MCF 10A (cell line): ENCODE measurements around the gene STK11. TPM values are rescaled to one million over a fixed set of nuclear protein-coding genes. Genes with fewer than 3 reads are reported as not detected.
A peak's percentile ranks its signal among the peaks of the same experiment; 100 is the strongest.
"Not testable (repeated sequence)": the region's sequence is repeated elsewhere in the genome, so short reads cannot be mapped to it uniquely, and the experiment has no call there.

Source experiments
- BruUV-seq: library from RNA; stranded (reverse); fragments of 400-500 nt; replicated peaks from 2 replicates; lab custom pipeline; 2021; lab: Mats Ljungman, UMichigan
- CTCF ChIA-PET: fragments of 300-600 bp; sonication (Branson Sonifier 250); formaldehyde crosslinking; extraction: SDS; loops from one replicate; lab custom pipeline; 2021; ENCODE audit warnings: antibody characterized with exemption, inconsistent platforms; lab: Yijun Ruan, JAX
- POLR2A ChIA-PET: fragments of 300-600, 350-650 bp; sonication (Branson Sonifier 250); formaldehyde crosslinking; extraction: SDS; loops from one replicate; lab custom pipeline; 2020; ENCODE audit warnings: antibody characterized with exemption, inconsistent platforms; lab: Yijun Ruan, JAX
- DNase-seq: peaks from one replicate; pipeline ENCODE4 v3.0.0-alpha.2; 2018; ENCODE audit not compliant: unreplicated experiment
- H3K27ac Mint-ChIP-seq: one replicate; pipeline ENCODE4 v1.8.0; 2022; ENCODE audit warnings: mild to moderate bottlenecking, low read depth, mixed read lengths; ENCODE audit not compliant: unreplicated experiment
- H3K27me3 Mint-ChIP-seq: one replicate; pipeline ENCODE4 v1.8.0; 2022; ENCODE audit warnings: mixed read lengths; ENCODE audit not compliant: insufficient read depth, unreplicated experiment
- H3K36me3 Mint-ChIP-seq: one replicate; pipeline ENCODE4 v1.8.0; 2022; ENCODE audit warnings: mild to moderate bottlenecking, moderate library complexity, mixed read lengths; ENCODE audit not compliant: insufficient read depth, unreplicated experiment
- H3K4me1 Mint-ChIP-seq: one replicate; pipeline ENCODE4 v1.8.0; 2022; ENCODE audit warnings: mixed read lengths; ENCODE audit not compliant: insufficient read depth, unreplicated experiment
- H3K4me3 Mint-ChIP-seq: one replicate; pipeline ENCODE4 v1.8.0; 2022; ENCODE audit warnings: mild to moderate bottlenecking, moderate library complexity, mixed read lengths; ENCODE audit not compliant: unreplicated experiment
- H3K9me3 Mint-ChIP-seq: one replicate; pipeline ENCODE4 v1.8.0; 2022; ENCODE audit warnings: mixed read lengths; ENCODE audit not compliant: unreplicated experiment
- intact Hi-C: fragments of 100-400 bp; cut with micrococcal nuclease; formaldehyde crosslinking; loops from 2 replicates; pipeline ENCODE4 v1.14.1; 2022
- total RNA-seq: library from RNA; stranded (reverse); gene quantifications from 2 replicates; pipeline ENCODE4 v1.2.3, GENCODE V29; 2022
- TF ChIP-seq, protein P1 (sequence below): fragments of 200-600 bp; IDR thresholded peaks from one replicate; pipeline ENCODE4 v1.8.0; 2022; ENCODE audit warnings: antibody characterized with exemption, mild to moderate bottlenecking; ENCODE audit not compliant: unreplicated experiment

STK11 gene
- total RNA-seq, 1 experiment from 2014 or later: 65.6 TPM

DNA sequence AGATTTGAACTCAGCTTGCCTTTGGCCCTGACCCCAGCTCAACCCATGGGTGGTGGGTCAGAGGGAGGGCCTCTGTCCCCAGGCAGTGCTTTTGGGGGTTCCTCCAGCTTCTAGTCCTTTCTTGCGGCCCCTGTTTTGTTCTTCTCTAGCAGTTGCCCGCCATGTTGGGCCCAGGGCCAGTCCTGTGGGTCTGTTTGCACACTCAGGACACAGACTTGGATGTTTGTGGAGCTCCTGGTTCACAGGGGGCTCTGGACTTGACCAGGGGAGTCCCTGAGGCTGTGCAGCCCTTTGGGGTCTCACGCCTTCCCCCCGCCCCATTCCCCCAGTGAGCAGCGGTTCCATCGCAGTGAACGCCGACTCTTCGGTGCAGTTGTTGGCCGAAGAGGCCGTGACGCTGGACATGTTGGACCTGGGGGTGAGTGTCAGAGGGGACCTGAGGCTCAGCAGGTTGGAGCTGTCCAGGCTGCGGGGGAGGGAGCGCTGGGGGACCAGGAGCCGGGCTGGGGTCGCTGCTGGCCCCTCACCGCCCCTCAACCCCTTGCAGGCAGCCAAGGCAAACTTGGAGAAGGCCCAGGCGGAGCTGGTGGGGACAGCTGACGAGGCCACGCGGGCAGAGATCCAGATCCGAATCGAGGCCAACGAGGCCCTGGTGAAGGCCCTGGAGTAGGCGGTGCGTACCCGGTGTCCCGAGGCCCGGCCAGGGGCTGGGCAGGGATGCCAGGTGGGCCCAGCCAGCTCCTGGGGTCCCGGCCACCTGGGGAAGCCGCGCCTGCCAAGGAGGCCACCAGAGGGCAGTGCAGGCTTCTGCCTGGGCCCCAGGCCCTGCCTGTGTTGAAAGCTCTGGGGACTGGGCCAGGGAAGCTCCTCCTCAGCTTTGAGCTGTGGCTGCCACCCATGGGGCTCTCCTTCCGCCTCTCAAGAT lies 38.5 kb downstream of the STK11 start:
- no TSS peak for BruUV-seq
- Mint-ChIP-seq H3K27me3 (no peaks in the 10 kb centered on the region), H3K4me1 (peaks cover 10% of the 10 kb centered on the region), H3K27ac (no peak overlapping the region), H3K36me3 (peaks cover 19% of the 10 kb centered on the region), H3K4me3 (peak overlapping the region; percentile 71), H3K9me3 (no peaks in the 10 kb centered on the region)
- TF ChIP-seq, protein P1, sequence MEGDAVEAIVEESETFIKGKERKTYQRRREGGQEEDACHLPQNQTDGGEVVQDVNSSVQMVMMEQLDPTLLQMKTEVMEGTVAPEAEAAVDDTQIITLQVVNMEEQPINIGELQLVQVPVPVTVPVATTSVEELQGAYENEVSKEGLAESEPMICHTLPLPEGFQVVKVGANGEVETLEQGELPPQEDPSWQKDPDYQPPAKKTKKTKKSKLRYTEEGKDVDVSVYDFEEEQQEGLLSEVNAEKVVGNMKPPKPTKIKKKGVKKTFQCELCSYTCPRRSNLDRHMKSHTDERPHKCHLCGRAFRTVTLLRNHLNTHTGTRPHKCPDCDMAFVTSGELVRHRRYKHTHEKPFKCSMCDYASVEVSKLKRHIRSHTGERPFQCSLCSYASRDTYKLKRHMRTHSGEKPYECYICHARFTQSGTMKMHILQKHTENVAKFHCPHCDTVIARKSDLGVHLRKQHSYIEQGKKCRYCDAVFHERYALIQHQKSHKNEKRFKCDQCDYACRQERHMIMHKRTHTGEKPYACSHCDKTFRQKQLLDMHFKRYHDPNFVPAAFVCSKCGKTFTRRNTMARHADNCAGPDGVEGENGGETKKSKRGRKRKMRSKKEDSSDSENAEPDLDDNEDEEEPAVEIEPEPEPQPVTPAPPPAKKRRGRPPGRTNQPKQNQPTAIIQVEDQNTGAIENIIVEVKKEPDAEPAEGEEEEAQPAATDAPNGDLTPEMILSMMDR: peak; percentile 98
- ChIA-PET POLR2A (interaction anchor here (0.6 to 8.2 kb wide), 18 partner anchors 9 to 204 kb away, joined by 3 to 240 read pairs (median 6); partner anchors contain the start of genes ABCA7, CIRBP and FAM174C), CTCF (interaction anchor here (0.5 to 4.7 kb wide), 22 partner anchors 9 to 430 kb away, joined by 3 to 144 read pairs (median 5); partner anchors contain the start of gene CIRBP)
- intact Hi-C loops: loop anchor here (1.0 kb wide), 1 partner anchor 22 kb away; no protein-coding TSS in a partner anchor
- peak; percentile 88 for DNase-seq

DNA sequence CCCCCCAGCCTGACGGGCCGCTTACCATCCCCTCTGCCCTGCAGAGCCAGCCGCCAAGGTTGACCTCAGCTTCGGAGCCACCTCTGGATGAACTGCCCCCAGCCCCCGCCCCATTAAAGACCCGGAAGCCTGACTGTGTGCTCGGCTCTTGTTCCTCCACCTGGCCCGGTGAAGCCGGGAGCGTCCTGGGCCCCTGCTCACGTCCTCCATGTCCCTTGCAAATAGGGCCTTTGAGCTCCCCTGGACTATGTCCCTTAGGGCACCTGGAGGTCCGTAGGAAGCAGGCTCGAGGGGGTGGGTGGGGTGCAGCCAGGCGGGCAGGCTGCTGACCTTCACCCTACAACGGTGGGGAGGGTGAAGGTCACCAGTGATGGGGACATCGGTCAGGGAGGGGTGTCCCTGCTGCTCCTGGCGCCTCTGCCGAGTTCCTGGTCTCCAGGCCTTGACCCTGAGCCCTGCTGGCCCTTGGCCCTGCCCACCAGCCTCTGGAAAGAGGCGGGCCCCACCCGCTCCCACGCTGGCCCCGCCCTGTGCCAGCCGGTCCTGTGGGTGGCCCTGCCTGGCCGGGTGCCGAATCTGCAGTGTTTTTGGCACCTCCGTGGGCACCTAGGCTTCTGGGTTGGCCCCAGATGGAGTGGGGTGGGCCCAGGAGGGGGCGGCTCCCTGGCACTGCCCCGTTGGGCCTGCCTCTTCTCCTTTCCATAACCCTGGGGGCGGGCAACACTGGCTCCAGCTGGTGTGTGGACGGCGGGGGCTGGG lies 39.3 kb downstream of the STK11 start:
- Mint-ChIP-seq H3K27me3 (no peaks in the 10 kb centered on the region), H3K27ac (no peak overlapping the region), H3K4me1 (peaks cover 10% of the 10 kb centered on the region), H3K9me3 (no peaks in the 10 kb centered on the region), H3K36me3 (peaks cover 25% of the 10 kb centered on the region), H3K4me3 (peak overlapping the region; percentile 70)
- POLR2A ChIA-PET: interaction anchor here (0.6 to 8.2 kb wide), 16 partner anchors 8 to 205 kb away, joined by 3 to 240 read pairs (median 6); partner anchors contain the start of genes ABCA7, CIRBP and FAM174C
- intact Hi-C loops: loop anchor here (1.0 kb wide), 1 partner anchor 21 kb away; no protein-coding TSS in a partner anchor
- CTCF ChIA-PET: interaction anchor here (0.6 to 4.7 kb wide), 15 partner anchors 8 to 692 kb away, joined by 3 to 144 read pairs (median 5); partner anchors contain the start of gene CIRBP
- no TSS peak for BruUV-seq
- DNase-seq: peak; percentile 51
- TF ChIP-seq, protein P1: no peak

DNA sequence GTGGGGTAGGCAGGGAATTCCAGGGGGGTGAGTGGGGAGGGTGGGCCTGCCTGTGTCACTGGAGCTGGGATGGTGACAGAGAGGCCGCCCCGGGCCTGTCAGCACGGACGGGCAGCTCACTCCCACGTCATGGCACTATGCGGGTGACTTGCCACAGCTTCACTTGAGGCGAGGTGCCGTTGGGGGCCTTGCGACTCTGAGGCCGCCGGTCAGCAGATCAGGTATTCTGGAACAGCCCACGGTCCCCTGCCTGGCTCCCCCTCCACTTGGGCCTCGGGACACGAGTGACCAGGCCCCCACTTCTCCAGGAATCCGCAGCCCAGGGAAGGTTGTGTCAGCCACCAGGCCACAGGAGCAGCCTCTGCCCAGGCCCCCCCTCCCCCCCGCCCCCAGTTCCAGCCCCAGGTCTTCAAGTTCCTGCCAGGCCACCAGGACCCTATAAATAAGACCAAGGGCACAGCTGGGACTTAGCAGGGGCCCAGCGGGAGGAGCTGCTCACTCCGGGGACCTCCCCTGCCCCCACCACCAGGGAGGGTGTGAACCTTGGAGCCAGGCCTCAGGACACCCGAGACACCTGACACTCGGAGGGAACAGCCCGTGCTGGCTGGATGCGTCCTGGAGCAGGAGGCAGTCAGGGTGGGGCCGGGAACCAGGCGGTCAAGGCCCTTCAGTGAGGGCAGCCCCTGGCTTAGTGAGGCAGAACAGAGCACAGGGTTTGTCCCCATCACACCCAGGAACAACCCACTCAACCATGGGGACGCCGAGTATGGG lies 40.1 kb downstream of the STK11 start:
- H3K36me3 Mint-ChIP-seq: peaks cover 27% of the 10 kb centered on the region
- no TSS peak for BruUV-seq
- DNase-seq: no peak
- H3K4me3 Mint-ChIP-seq: no peak overlapping the region
- no peaks in the 10 kb centered on the region for H3K9me3 Mint-ChIP-seq
- peaks cover 10% of the 10 kb centered on the region for H3K4me1 Mint-ChIP-seq
- intact Hi-C loops: no loop called here
- ChIA-PET CTCF (interaction anchor here (0.6 to 4.7 kb wide), 4 partner anchors 17 to 691 kb away, joined by 3 to 144 read pairs (median 22); partner anchors contain the start of gene CIRBP), POLR2A (interaction anchor here (0.6 to 8.2 kb wide), 4 partner anchors 16 to 143 kb away, joined by 3 to 240 read pairs (median 22); partner anchors contain the start of genes CIRBP and FAM174C)
- no peak overlapping the region for H3K27ac Mint-ChIP-seq
- TF ChIP-seq, protein P1: no peak
- no peaks in the 10 kb centered on the region for H3K27me3 Mint-ChIP-seq

DNA sequence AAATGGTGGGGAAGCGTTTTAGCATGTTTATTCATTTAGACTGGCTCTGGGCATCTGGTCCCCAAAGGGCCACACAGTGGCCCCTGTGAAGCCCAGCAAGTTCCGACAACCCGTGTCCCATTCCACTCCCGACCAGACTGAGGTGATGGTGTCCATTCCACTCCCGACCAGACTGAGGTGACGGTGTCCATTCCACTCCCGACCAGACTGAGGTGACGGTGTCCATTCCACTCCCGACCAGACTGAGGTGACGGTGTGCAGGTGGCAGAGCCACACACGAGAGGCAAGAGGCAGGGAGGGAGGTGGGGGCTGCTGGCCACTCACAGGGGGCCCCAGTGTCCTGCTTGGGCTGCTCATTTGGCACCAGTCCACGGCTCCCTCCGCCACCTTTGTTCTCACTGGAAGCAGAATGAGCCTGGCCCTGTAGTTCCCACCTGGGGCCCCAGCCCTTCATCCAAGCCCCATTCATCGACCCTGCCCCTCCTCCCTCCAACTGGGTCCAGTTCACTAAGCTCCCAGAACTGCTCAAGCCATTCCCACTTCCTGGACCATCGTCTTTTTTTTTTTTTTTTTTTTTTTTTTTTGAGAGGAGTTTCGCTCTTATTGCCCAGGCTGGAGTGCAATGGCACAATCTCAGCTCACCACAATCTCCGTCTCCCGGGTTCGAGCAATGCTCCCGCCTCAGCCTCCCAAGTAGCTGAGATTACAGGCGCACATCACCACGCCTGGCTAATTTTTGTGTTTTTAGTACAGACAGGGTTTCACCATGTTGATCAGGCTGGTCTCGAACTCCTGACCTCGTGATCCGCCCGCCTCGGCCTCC lies 40.9 kb downstream of the STK11 start:
- H3K27ac Mint-ChIP-seq, intact Hi-C loops, H3K9me3 Mint-ChIP-seq, H3K27me3 Mint-ChIP-seq, DNase-seq, H3K4me3 Mint-ChIP-seq, H3K4me1 Mint-ChIP-seq, BruUV-seq: not testable (repeated sequence)
- H3K36me3 Mint-ChIP-seq: peaks cover 32% of the 10 kb centered on the region
- ChIA-PET POLR2A (interaction anchor here (1.4 to 8.2 kb wide), 2 partner anchors 21 to 37 kb away, joined by 3 to 240 read pairs; partner anchors contain the start of gene CIRBP), CTCF (interaction anchor here (0.6 to 4.7 kb wide), 3 partner anchors 12 to 606 kb away, joined by 3 to 144 read pairs (median 3); partner anchors contain the start of gene CIRBP)
